Right lobe of liver (tissue), 6 donors: ENCODE measurements around the gene HOMER2. TPM values are rescaled to one million over a fixed set of nuclear protein-coding genes. Genes with fewer than 3 reads are reported as not detected.
"Not testable (repeated sequence)": the region's sequence is repeated elsewhere in the genome, so short reads cannot be mapped to it uniquely, and the experiment has no call there.

Source experiments
- ATAC-seq, 4 donors: fragments of 200-7000 bp; cut with Tn5 transposase; one replicate each; pipeline ENCODE4 v1.9.1; 2020; ENCODE audit warnings: mild to moderate bottlenecking in 4 of 4, moderate library complexity in 4 of 4
- DNase-seq, 3 donors: peaks; one replicate each; pipeline ENCODE4 v3.0.0-alpha.2; 2020
- H3K27ac ChIP-seq, 3 donors: fragments of 200-600 bp; one replicate each; pipeline ENCODE4 v1.8.0; 2022
- H3K27me3 ChIP-seq, 2 donors: fragments of 200-600 bp; one replicate each; pipeline ENCODE4 v1.8.0; 2022
- H3K36me3 ChIP-seq, 4 donors: fragments of 200-600 bp; sonication (generic) in 1 of 4; one replicate each; pipeline versions ENCODE4 v1.5.1 to v1.8.0; 2017 to 2022; ENCODE audit warnings: control low read depth in 1 of 4
- H3K4me1 ChIP-seq, 4 donors: fragments of 200-600 bp; sonication (generic) in 1 of 4; one replicate each; pipeline versions ENCODE4 v1.5.1 to v1.8.0; 2017 to 2022; ENCODE audit warnings: control low read depth in 1 of 4
- H3K4me3 ChIP-seq, 3 donors: fragments of 200-600 bp; one replicate each; pipeline ENCODE4 v1.8.0; 2022
- H3K9me3 ChIP-seq, 4 donors: fragments of 200-600 bp; sonication (generic) in 1 of 4; one replicate each; pipeline versions ENCODE4 v1.5.1 to v1.8.0; 2017 to 2022; ENCODE audit warnings: control low read depth in 1 of 4
- CTCF ChIP-seq, 4 donors: fragments of 200-600 bp in 3 of 4; fragments of 450-650 bp in 1 of 4; IDR thresholded peaks; one replicate each; pipeline versions ENCODE4 v1.5.1 to v1.8.0; 2016 to 2022; ENCODE audit warnings: antibody characterized with exemption in 4 of 4, mild to moderate bottlenecking in 2 of 4
- POLR2A ChIP-seq: fragments of 450-650 bp; IDR thresholded peaks from one replicate; pipeline ENCODE4 v1.6.1; 2017; ENCODE audit warnings: antibody characterized with exemption, mild to moderate bottlenecking
- WGBS: methylation state at CpG from one replicate; pipeline ENCODE4 v1.1.6; 2018; ENCODE audit warnings: low coverage, low lambda C conversion rate; ENCODE audit not compliant: insufficient coverage; ENCODE audit errors: missing lambda C conversion rate; 5-methylcytosine and 5-hydroxymethylcytosine counted together
- intact Hi-C, 2 donors: fragments of 100-400 bp; cut with DNase I; formaldehyde crosslinking; loops; one replicate each; pipeline versions ENCODE4 v1.11.2 to v1.14.1; 2022
- total RNA-seq, 6 experiments: library from RNA; depleted of rRNA in 2 of 6; stranded (reverse); fragments of >200 nt in 2 of 6; fragmentation: NEBNext Ultra II Directional in 3 of 6; extraction: Animal tissue kit (Norgen Biotek cat#: 25700) in 3 of 6; gene quantifications; one replicate each; pipeline versions ENCODE4 v1.1.0 to v1.2.4, GENCODE V29; 2016 to 2023
- donor health status: DM: no; HTN: yes; CAD: no.
- donor health status: DM: no; HTN: no; CAD: no.
- donor health status: DM: no; HTN: no; CAD: no.
- donor health status: DM: no; HTN: yes; CAD: no.
- donor health status: DM: no; HTN: yes; CAD: no.

Gene HOMER2
- total RNA-seq, 6 experiments from 2014 or later = 16.8 to 66.2 (median 60.7) TPM

DNA sequence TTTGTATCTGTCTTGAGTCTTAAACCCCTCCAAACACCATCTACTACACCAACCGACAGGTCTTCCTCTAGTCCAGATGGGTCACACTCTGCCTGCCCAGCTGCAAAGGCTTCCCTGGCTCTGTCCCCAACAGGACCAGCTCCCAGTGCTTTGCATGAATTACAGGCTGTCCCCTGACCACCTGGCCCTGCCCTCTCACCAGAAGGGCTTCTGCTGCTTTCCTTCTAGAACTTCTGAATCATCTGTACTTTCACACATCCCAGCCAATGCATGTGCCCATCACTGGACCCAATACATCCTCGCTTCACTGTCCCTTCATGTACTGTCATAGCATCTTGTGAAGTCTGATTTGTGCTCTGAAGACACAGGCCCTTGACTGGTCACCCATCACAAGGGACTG is 53.6 kb downstream of the HOMER2 start:
- Histone ChIP-seq H3K27me3 (no peaks in the 10 kb centered on the region), H3K4me1 (peaks cover 0 to 40% (median 12%) of the 10 kb centered on the region in 4 donors), H3K27ac (no peak overlapping the region), H3K36me3 (no peaks in the 10 kb centered on the region), H3K4me3 (no peak overlapping the region), H3K9me3 (no peaks in the 10 kb centered on the region)
- DNase-seq (no peak), ATAC-seq (no peak)
- 75% methylated on average over 2 of the region's 2 CpGs for WGBS
- intact Hi-C loops = no loop called here
- TF ChIP-seq CTCF (IDR thresholded peaks at IDR 0.05) (no peak), POLR2A (no peak)

- Histone ChIP-seq H3K4me1 (peaks cover 0 to 25% (median 3%) of the 10 kb centered on the region in 4 donors), H3K36me3 (peaks cover 0 to 5% (median 0%) of the 10 kb centered on the region in 4 donors), H3K4me3 (no peak overlapping the region), H3K27ac (no peak overlapping the region), H3K9me3 (no peaks in the 10 kb centered on the region), H3K27me3 (no peaks in the 10 kb centered on the region)
- intact Hi-C loops = no loop called here
- WGBS = 89% methylated on average over 5 of the region's 5 CpGs
- no peak for DNase-seq
- TF ChIP-seq CTCF (IDR thresholded peaks at IDR 0.05) = no peak
- no peak for ATAC-seq
Measured at GRCh38 chr15:82895983-82896382, 56.5 kb downstream of the HOMER2 start.

GRCh38 chr15:82894971-82895520 is 57.5 kb downstream of the HOMER2 start:
- no peaks in the 10 kb centered on the region for H3K27me3 ChIP-seq
- intact Hi-C loops = no loop called here
- H3K4me3 ChIP-seq = no peak overlapping the region
- H3K4me1 ChIP-seq = peaks cover 0 to 16% (median 0%) of the 10 kb centered on the region in 4 donors
- TF ChIP-seq POLR2A = no peak
- no peak for TF ChIP-seq CTCF (IDR thresholded peaks at IDR 0.05)
- no peaks in the 10 kb centered on the region for H3K9me3 ChIP-seq
- 28% methylated on average over 3 of the region's 4 CpGs for WGBS
- H3K27ac ChIP-seq = no peak overlapping the region
- DNase-seq (no peak), ATAC-seq (no peak)
- peaks cover 0 to 5% (median 0%) of the 10 kb centered on the region in 4 donors for H3K36me3 ChIP-seq

DNA sequence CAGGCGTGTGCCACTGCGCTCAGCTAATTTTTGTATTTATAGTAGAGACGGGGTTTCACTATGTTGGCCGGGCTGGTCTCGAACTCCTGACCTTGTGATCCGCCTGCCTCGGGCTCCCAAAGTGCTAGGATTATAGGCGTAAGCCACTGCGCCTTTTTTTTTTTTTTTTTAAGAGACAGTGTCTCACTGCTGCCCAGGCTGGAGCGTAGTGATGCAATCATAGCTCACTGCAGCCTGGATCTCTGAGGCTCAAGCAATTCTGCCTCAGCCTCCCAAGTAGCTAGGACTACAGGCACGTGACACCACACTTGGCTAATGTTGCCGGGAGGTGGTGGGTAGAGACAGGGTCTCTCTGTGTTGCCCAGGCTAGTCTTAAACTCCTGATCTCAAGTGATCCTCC is 59.0 kb downstream of the HOMER2 start:
- DNase-seq, H3K9me3 ChIP-seq, H3K27me3 ChIP-seq, H3K27ac ChIP-seq, H3K36me3 ChIP-seq, ATAC-seq, intact Hi-C loops, H3K4me3 ChIP-seq, H3K4me1 ChIP-seq: not testable (repeated sequence)
- WGBS = 92% methylated on average over 9 of the region's 12 CpGs

GRCh38 chr15:82892573-82892972 is 59.9 kb downstream of the HOMER2 start:
- peaks cover 0 to 1% (median 0%) of the 10 kb centered on the region in 4 donors for H3K4me1 ChIP-seq
- TF ChIP-seq CTCF (IDR thresholded peaks at IDR 0.05) (no peak), POLR2A (no peak)
- H3K27ac ChIP-seq = no peak overlapping the region
- intact Hi-C loops = no loop called here
- DNase-seq = no peak
- peaks cover 0 to 5% (median 0%) of the 10 kb centered on the region in 4 donors for H3K36me3 ChIP-seq
- WGBS = 78% methylated on average over 6 of the region's 9 CpGs
- H3K4me3 ChIP-seq = no peak overlapping the region
- no peaks in the 10 kb centered on the region for H3K27me3 ChIP-seq
- no peaks in the 10 kb centered on the region for H3K9me3 ChIP-seq
- ATAC-seq = no peak
